K562 (cell line): ENCODE results near the gene HHIPL1. TPM values are rescaled to one million over a fixed set of nuclear protein-coding genes. Genes with fewer than 3 reads are reported as not detected.

Experiments used
- CTBP1 ChIP-seq: fragments of 450-650 bp; IDR thresholded peaks from 2 replicates; pipeline ENCODE4 v1.6.1; 2016; ENCODE audit warnings: borderline replicate concordance
- CTCF ChIP-seq, 3 experiments: IDR thresholded peaks in 2 of 3; conservative IDR thresholded peaks in 1 of 3; 2 replicates each; pipeline ENCODE4 v1.5.1; 2011 to 2012; ENCODE audit warnings: low read length in 3 of 3, mild to moderate bottlenecking in 3 of 3, control low read depth in 2 of 3, improper control_type of control experiment in 1 of 3, inconsistent platforms in 1 of 3, low read depth in 1 of 3, mixed read lengths in 1 of 3, moderate library complexity in 1 of 3; ENCODE audit not compliant: insufficient read depth in 2 of 3
- GATAD2A ChIP-seq: fragments of 450-650 bp; IDR thresholded peaks from 2 replicates; pipeline ENCODE4 v1.6.1; 2017
- GTF2E2 ChIP-seq: fragments of 200-800 bp; sonication (Bioruptor generic); IDR thresholded peaks from 2 replicates; pipeline ENCODE4 v1.6.1; 2016; ENCODE audit warnings: missing genetic modification characterization, missing compliant biosample characterization
- HIVEP1 ChIP-seq: fragments of 250-450 bp; sonication (Bioruptor Pico); IDR thresholded peaks from 2 replicates; pipeline ENCODE4 v1.4.0; 2020; ENCODE audit warnings: mild to moderate bottlenecking
- HMG20A ChIP-seq: fragments of 450-650 bp; formaldehyde crosslinking; conservative IDR thresholded peaks from 2 replicates; pipeline ENCODE4 v1.4.0; 2020; ENCODE audit warnings: mild to moderate bottlenecking, mixed read lengths
- NFIX ChIP-seq: fragments of 250-450 bp; sonication (Bioruptor Pico); IDR thresholded peaks from 2 replicates; pipeline ENCODE4 v1.4.0; 2020; ENCODE audit warnings: low read depth, mild to moderate bottlenecking, moderate library complexity
- RREB1 ChIP-seq: fragments of 250-450 bp; sonication (Bioruptor Pico); IDR thresholded peaks from 2 replicates; pipeline ENCODE4 v1.4.0; 2020
- ZNF174 ChIP-seq: fragments of 250-450 bp; sonication (Bioruptor Pico); IDR thresholded peaks from 2 replicates; pipeline ENCODE4 v1.4.0; 2020; ENCODE audit warnings: mild to moderate bottlenecking
- polyA plus RNA-seq, 8 experiments: library from polyadenylated mRNA; depleted of rRNA in 4 of 8; stranded (reverse) in 5 of 8; unstranded in 3 of 8; fragments of >200 nt; fragmentation: Nextera tagmentation in 2 of 8; fragmentation: Illumina TruSeq in 1 of 8; extraction: Ambion mirVana in 2 of 8; extraction: Trizol in 1 of 8; gene quantifications; 2 replicates each; pipeline versions ENCODE4 v1.2.1 to v1.2.3, GENCODE V29; 2011 to 2014; ENCODE audit warnings: inconsistent platforms in 1 of 8, missing spikeins in 1 of 8
- total RNA-seq, 7 experiments: library from RNA; depleted of rRNA in 6 of 7; stranded (reverse); fragments of >200 nt in 6 of 7; fragmentation: Illumina TruSeq in 2 of 7; extraction: Trizol in 2 of 7; gene quantifications; 2 replicates each; pipeline versions ENCODE4 v1.2.1 to v1.2.3, GENCODE V29; 2011 to 2021; ENCODE audit warnings: low replicate concordance in 1 of 7
- TF ChIP-seq, protein P1 (sequence below): fragments of 450-650 bp; formaldehyde crosslinking; IDR thresholded peaks from 2 replicates; pipeline ENCODE4 v1.4.0; 2022; ENCODE audit warnings: missing genetic modification characterization
- TF ChIP-seq, protein P2 (sequence below): fragments of 450-650 bp; IDR thresholded peaks from 2 replicates; pipeline ENCODE4 v1.7.1; 2018; ENCODE audit warnings: mild to moderate bottlenecking, low read depth; ENCODE audit not compliant: partially characterized antibody
- TF ChIP-seq, protein P3 (sequence below): sonication (generic); formaldehyde crosslinking; IDR thresholded peaks from 2 replicates; pipeline ENCODE4 v1.8.0; 2022; ENCODE audit warnings: missing genetic modification reagents, mild to moderate bottlenecking, borderline replicate concordance

HHIPL1 gene
- total and polyA plus RNA-seq, 9 of the 15 experiments (the other 6 are each of a cell fraction or from before 2014, with no cell fraction given), result not detected

DNA sequence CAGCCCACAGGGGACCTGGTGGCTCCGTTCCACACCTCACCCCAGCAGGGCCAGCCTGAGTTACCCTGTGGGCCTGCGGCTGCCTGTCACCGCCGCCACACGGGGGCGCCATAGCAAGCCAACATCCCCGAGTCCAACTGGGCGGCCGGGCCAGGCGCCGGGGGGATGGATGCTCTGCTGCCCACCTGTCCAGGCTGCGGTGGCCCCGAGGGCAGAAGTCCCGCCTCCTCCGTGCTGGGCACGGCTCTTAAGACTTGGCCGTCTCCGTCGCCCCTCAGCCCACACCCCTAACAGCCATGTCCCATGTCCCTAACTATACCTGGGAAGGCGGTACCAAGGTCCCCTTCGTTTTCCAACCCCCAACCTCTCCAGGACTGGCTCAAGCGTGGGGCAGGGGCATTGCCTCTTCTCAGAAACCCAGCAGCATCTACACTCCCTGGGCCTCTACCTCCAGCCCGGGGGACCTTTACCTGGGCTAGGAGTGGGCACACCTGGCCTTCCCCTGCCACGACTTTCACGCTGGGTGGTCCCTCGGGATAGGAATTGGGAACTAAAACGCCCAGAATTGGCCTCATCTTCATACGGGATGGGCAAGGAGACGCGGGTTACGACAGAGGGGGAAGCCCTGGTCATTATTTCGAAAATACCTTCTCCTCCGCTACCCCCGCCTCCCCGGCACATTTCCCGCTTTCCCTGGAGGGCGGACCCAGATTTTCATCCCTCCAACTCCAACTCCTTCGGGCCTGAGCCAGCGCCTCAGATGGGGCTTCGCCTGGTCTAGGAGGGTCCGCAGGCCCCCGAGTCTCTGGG lies 38.1 kb downstream of the HHIPL1 start (continued):
- TF ChIP-seq, protein P1, sequence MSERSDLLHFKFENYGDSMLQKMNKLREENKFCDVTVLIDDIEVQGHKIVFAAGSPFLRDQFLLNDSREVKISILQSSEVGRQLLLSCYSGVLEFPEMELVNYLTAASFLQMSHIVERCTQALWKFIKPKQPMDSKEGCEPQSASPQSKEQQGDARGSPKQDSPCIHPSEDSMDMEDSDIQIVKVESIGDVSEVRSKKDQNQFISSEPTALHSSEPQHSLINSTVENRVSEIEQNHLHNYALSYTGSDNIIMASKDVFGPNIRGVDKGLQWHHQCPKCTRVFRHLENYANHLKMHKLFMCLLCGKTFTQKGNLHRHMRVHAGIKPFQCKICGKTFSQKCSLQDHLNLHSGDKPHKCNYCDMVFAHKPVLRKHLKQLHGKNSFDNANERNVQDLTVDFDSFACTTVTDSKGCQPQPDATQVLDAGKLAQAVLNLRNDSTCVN (CRISPR knock-in tag), result no peak
- TF ChIP-seq HIVEP1 (CRISPR knock-in tag) (no peak), RREB1 (CRISPR knock-in tag) (no peak), CTBP1 (peak; percentile 85), NFIX (CRISPR knock-in tag) (no peak), GATAD2A (peak; percentile 36; the same call in 1 of the 2 replicates), HMG20A (CRISPR knock-in tag) (no peak), ZNF174 (CRISPR knock-in tag) (no peak), CTCF (IDR thresholded peaks at IDR 0.05 in 2 of 3, conservative IDR thresholded peaks at IDR 0.05 in 1 of 3; ENCODE audit: insufficient read depth in 2 of 3, low read depth in 1 of 3, low read length in 3 of 3) (peak; percentile 73 to 86 (median 76)), GTF2E2 (0 out of 2 replicates have a peak, but pooled peaks have one; percentile 47)
- TF ChIP-seq, protein P2, sequence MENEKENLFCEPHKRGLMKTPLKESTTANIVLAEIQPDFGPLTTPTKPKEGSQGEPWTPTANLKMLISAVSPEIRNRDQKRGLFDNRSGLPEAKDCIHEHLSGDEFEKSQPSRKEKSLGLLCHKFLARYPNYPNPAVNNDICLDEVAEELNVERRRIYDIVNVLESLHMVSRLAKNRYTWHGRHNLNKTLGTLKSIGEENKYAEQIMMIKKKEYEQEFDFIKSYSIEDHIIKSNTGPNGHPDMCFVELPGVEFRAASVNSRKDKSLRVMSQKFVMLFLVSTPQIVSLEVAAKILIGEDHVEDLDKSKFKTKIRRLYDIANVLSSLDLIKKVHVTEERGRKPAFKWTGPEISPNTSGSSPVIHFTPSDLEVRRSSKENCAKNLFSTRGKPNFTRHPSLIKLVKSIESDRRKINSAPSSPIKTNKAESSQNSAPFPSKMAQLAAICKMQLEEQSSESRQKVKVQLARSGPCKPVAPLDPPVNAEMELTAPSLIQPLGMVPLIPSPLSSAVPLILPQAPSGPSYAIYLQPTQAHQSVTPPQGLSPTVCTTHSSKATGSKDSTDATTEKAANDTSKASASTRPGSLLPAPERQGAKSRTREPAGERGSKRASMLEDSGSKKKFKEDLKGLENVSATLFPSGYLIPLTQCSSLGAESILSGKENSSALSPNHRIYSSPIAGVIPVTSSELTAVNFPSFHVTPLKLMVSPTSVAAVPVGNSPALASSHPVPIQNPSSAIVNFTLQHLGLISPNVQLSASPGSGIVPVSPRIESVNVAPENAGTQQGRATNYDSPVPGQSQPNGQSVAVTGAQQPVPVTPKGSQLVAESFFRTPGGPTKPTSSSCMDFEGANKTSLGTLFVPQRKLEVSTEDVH, result peak; percentile 19
- TF ChIP-seq, protein P3, sequence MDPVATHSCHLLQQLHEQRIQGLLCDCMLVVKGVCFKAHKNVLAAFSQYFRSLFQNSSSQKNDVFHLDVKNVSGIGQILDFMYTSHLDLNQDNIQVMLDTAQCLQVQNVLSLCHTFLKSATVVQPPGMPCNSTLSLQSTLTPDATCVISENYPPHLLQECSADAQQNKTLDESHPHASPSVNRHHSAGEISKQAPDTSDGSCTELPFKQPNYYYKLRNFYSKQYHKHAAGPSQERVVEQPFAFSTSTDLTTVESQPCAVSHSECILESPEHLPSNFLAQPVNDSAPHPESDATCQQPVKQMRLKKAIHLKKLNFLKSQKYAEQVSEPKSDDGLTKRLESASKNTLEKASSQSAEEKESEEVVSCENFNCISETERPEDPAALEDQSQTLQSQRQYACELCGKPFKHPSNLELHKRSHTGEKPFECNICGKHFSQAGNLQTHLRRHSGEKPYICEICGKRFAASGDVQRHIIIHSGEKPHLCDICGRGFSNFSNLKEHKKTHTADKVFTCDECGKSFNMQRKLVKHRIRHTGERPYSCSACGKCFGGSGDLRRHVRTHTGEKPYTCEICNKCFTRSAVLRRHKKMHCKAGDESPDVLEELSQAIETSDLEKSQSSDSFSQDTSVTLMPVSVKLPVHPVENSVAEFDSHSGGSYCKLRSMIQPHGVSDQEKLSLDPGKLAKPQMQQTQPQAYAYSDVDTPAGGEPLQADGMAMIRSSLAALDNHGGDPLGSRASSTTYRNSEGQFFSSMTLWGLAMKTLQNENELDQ, result no peak
